Choroid plexus epithelial cell (primary cell): ENCODE measurements around the gene PPP1R14C.
"Not testable (repeated sequence)": the region's sequence is repeated elsewhere in the genome, so short reads cannot be mapped to it uniquely, and the experiment has no call there.

Experiments
- DNase-seq: peaks from one replicate; pipeline ENCODE4 v3.0.0-alpha.2; 2010; ENCODE audit warnings: low read depth
- H3K4me3 ChIP-seq: 2 replicates; pipeline ENCODE4 v1.5.1; 2011; ENCODE audit warnings: low read depth, mild to moderate bottlenecking, control low read depth, low read length, moderate library complexity
- CTCF ChIP-seq: conservative IDR thresholded peaks from 2 replicates; pipeline ENCODE4 v1.5.1; 2011; ENCODE audit warnings: low read depth, mild to moderate bottlenecking, control low read depth, inconsistent platforms, low read length, moderate library complexity

Gene PPP1R14C

GRCh38 chr6:150183105-150183504 is 40.3 kb downstream of the PPP1R14C start:
- no peak for DNase-seq

GRCh38 chr6:150183966-150184365 is 41.1 kb downstream of the PPP1R14C start:
- TF ChIP-seq CTCF: no peak
- DNase-seq: no peak
- H3K4me3 ChIP-seq: no peak overlapping the region

More at GRCh38 chr6:150183105-150183504, 40.3 kb downstream of the PPP1R14C start:
- no peak for TF ChIP-seq CTCF
- no peak overlapping the region for H3K4me3 ChIP-seq

GRCh38 chr6:150184850-150185731 is 42.2 kb downstream of the PPP1R14C start:
- DNase-seq: no peak
- TF ChIP-seq CTCF: no peak
- no peak overlapping the region for H3K4me3 ChIP-seq

GRCh38 chr6:150185732-150186117 is 42.9 kb downstream of the PPP1R14C start:
- no peak overlapping the region for H3K4me3 ChIP-seq
- DNase-seq: no peak
- TF ChIP-seq CTCF: no peak

GRCh38 chr6:150186129-150186898 is 43.5 kb downstream of the PPP1R14C start:
- no peak for TF ChIP-seq CTCF
- H3K4me3 ChIP-seq: no peak overlapping the region
- DNase-seq: no peak

GRCh38 chr6:150187433-150187832 is 44.6 kb downstream of the PPP1R14C start:
- not testable (repeated sequence) for DNase-seq, H3K4me3 ChIP-seq

- H3K4me3 ChIP-seq: no peak overlapping the region
- TF ChIP-seq CTCF: no peak
- DNase-seq: no peak
Measured at GRCh38 chr6:150189122-150189521, 46.3 kb downstream of the PPP1R14C start.
